ENCODE measurements around the gene AGO4.

DNA sequence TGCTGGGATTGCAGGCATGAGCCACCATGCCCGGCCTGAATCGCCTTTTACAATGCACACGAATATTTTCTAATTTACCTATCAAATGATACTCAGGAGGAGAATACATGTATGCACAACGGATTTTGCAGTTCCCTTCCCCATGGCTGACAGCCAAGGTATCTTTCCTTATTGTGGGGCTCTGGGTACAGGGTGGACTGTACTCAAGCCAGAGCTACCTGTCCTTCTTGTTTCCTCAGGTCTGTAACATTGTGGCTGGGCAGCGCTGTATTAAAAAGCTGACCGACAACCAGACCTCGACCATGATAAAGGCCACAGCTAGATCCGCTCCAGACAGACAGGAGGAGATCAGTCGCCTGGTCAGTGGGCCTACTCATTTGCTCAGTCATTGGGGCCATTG, 93.4 kb downstream of the AGO4 start:
- TF ChIP-seq EZH2 (optimal IDR thresholded peaks at IDR 0.05; ENCODE audit: low read depth, low read length) = no peak
- TF ChIP-seq, protein P1, sequence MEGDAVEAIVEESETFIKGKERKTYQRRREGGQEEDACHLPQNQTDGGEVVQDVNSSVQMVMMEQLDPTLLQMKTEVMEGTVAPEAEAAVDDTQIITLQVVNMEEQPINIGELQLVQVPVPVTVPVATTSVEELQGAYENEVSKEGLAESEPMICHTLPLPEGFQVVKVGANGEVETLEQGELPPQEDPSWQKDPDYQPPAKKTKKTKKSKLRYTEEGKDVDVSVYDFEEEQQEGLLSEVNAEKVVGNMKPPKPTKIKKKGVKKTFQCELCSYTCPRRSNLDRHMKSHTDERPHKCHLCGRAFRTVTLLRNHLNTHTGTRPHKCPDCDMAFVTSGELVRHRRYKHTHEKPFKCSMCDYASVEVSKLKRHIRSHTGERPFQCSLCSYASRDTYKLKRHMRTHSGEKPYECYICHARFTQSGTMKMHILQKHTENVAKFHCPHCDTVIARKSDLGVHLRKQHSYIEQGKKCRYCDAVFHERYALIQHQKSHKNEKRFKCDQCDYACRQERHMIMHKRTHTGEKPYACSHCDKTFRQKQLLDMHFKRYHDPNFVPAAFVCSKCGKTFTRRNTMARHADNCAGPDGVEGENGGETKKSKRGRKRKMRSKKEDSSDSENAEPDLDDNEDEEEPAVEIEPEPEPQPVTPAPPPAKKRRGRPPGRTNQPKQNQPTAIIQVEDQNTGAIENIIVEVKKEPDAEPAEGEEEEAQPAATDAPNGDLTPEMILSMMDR (IDR thresholded peaks at IDR 0.05; ENCODE audit: low read length) = no peak
